Fibroblast of lung (primary cell): Measurements from ENCODE around the gene NHSL2. TPM values are rescaled to one million over a fixed set of nuclear protein-coding genes. Genes with fewer than 3 reads are reported as not detected.

ENCODE experiments used
- DNase-seq, 2 donors: peaks; one replicate each; pipeline versions ENCODE4 v3.0.0 to v3.0.0-alpha.2; 2010; ENCODE audit warnings: low read depth in 2 of 2
- H2AFZ ChIP-seq: 2 replicates; pipeline ENCODE4 v1.5.1; 2012; ENCODE audit warnings: low read length, control low read depth, inconsistent platforms
- H3K27ac ChIP-seq: 2 replicates; pipeline ENCODE4 v1.5.1; 2011; ENCODE audit warnings: low read length, control low read depth; ENCODE audit not compliant: insufficient read depth
- H3K27me3 ChIP-seq: 2 replicates; pipeline ENCODE4 v1.5.1; 2011; ENCODE audit warnings: mild to moderate bottlenecking, low read length; ENCODE audit not compliant: control insufficient read depth, insufficient read depth
- H3K36me3 ChIP-seq: 2 replicates; pipeline ENCODE4 v1.5.1; 2011; ENCODE audit warnings: low read length; ENCODE audit not compliant: control insufficient read depth, insufficient read depth
- H3K4me1 ChIP-seq: 2 replicates; pipeline ENCODE4 v1.5.1; 2011; ENCODE audit warnings: low read length; ENCODE audit not compliant: control insufficient read depth, insufficient read depth; ENCODE audit errors: extremely low read depth
- H3K4me2 ChIP-seq: 2 replicates; pipeline ENCODE4 v1.5.1; 2011; ENCODE audit warnings: low read length, control low read depth; ENCODE audit not compliant: insufficient read depth; ENCODE audit errors: extremely low read depth
- H3K4me3 ChIP-seq, 4 experiments: fragments of 200-600 bp in 1 of 4; sonication (generic) in 1 of 4; replicated peaks in 1 of 4; 2 replicates each; pipeline ENCODE4 v1.5.1; 2011 to 2016; ENCODE audit warnings: low read length in 4 of 4, low read depth in 3 of 4, mild to moderate bottlenecking in 3 of 4, control low read depth in 2 of 4, inconsistent platforms in 1 of 4, mixed read lengths in 1 of 4; ENCODE audit not compliant: insufficient read depth in 1 of 4; ENCODE audit errors: control extremely low read depth in 1 of 4
- H3K79me2 ChIP-seq: 2 replicates; pipeline ENCODE4 v1.5.1; 2012; ENCODE audit warnings: mild to moderate bottlenecking, low read length, inconsistent platforms; ENCODE audit not compliant: control insufficient read depth, insufficient read depth
- H3K9ac ChIP-seq: 2 replicates; pipeline ENCODE4 v1.5.1; 2011; ENCODE audit warnings: mild to moderate bottlenecking, low read length, control low read depth; ENCODE audit not compliant: insufficient read depth
- H3K9me3 ChIP-seq: 2 replicates; pipeline ENCODE4 v1.5.1; 2012; ENCODE audit warnings: low read depth, low read length; ENCODE audit not compliant: control insufficient read depth, insufficient read depth
- H4K20me1 ChIP-seq: 2 replicates; pipeline ENCODE4 v1.5.1; 2011; ENCODE audit warnings: low read length; ENCODE audit not compliant: control insufficient read depth, insufficient read depth; ENCODE audit errors: extremely low read depth
- CTCF ChIP-seq, 2 donors: IDR thresholded peaks in 1 of 2; conservative IDR thresholded peaks in 1 of 2; 1 replicate in 1 of 2; 2 replicates in 1 of 2; pipeline ENCODE4 v1.5.1; 2011 to 2012; ENCODE audit warnings: low read length in 2 of 2, control low read depth in 1 of 2, inconsistent platforms in 1 of 2, low read depth in 1 of 2, mild to moderate bottlenecking in 1 of 2
- EZH2 ChIP-seq: IDR thresholded peaks from 2 replicates; pipeline ENCODE4 v1.5.1; 2012; ENCODE audit warnings: low read length, control low read depth, mild to moderate bottlenecking; ENCODE audit errors: missing control alignments
- polyA plus RNA-seq, 2 donors: library from polyadenylated mRNA; depleted of rRNA in 1 of 2; stranded (reverse) in 1 of 2; unstranded in 1 of 2; fragments of >200 nt; gene quantifications; 2 replicates each; pipeline ENCODE4 v1.2.1, GENCODE V29; 2011 to 2012; ENCODE audit warnings: missing spikeins in 1 of 2
- total RNA-seq: library from RNA; depleted of rRNA; stranded (reverse); fragments of >200 nt; gene quantifications from 2 replicates; pipeline ENCODE4 v1.2.1, GENCODE V29; 2014

The NHSL2 gene
- total and polyA plus RNA-seq, 2 donors (not counting 1 experiment from before 2014, with no cell fraction given) = 4.3 to 9.7 TPM

- Histone ChIP-seq H3K4me2 (no peak overlapping the region), H3K4me1 (peaks cover 8% of the 10 kb centered on the region), H4K20me1 (no peaks in the 10 kb centered on the region), H3K79me2 (no peaks in the 10 kb centered on the region), H3K36me3 (peaks cover 3% of the 10 kb centered on the region), H3K27me3 (peaks cover 3% of the 10 kb centered on the region), H3K27ac (no peak overlapping the region), H3K4me3 (peak overlapping the region in 1 of 4 experiments; percentile 59), H3K9ac (no peak overlapping the region), H3K9me3 (no peaks in the 10 kb centered on the region), H2AFZ (no peak overlapping the region)
- DNase-seq = no peak
- TF ChIP-seq CTCF (conservative IDR thresholded peaks at IDR 0.05 in 1 of 2, IDR thresholded peaks at IDR 0.05 in 1 of 2; ENCODE audit: low read depth in 1 of 2, low read length in 2 of 2) (no peak), EZH2 (no peak)
These were observed 219.6 kb downstream of the NHSL2 start for GRCh38 chrX:72130156-72130761.

GRCh38 chrX:72130762-72131250 lies 220.2 kb downstream of the NHSL2 start:
- H3K4me1 ChIP-seq = peaks cover 5% of the 10 kb centered on the region
- peak overlapping the region; percentile 14 to 65 (median 51) for H3K4me3 ChIP-seq
- H3K36me3 ChIP-seq = peaks cover 3% of the 10 kb centered on the region
- no peaks in the 10 kb centered on the region for H3K79me2 ChIP-seq
- DNase-seq = no peak
- peak overlapping the region; percentile 64 for H3K4me2 ChIP-seq
- H4K20me1 ChIP-seq = no peaks in the 10 kb centered on the region
- TF ChIP-seq CTCF (conservative IDR thresholded peaks at IDR 0.05 in 1 of 2, IDR thresholded peaks at IDR 0.05 in 1 of 2; ENCODE audit: low read depth in 1 of 2, low read length in 2 of 2) (no peak), EZH2 (no peak)
- no peak overlapping the region for H3K27ac ChIP-seq
- H3K9ac ChIP-seq = peak overlapping the region; percentile 37
- peaks cover 3% of the 10 kb centered on the region for H3K27me3 ChIP-seq
- no peak overlapping the region for H2AFZ ChIP-seq
- H3K9me3 ChIP-seq = no peaks in the 10 kb centered on the region

DNA sequence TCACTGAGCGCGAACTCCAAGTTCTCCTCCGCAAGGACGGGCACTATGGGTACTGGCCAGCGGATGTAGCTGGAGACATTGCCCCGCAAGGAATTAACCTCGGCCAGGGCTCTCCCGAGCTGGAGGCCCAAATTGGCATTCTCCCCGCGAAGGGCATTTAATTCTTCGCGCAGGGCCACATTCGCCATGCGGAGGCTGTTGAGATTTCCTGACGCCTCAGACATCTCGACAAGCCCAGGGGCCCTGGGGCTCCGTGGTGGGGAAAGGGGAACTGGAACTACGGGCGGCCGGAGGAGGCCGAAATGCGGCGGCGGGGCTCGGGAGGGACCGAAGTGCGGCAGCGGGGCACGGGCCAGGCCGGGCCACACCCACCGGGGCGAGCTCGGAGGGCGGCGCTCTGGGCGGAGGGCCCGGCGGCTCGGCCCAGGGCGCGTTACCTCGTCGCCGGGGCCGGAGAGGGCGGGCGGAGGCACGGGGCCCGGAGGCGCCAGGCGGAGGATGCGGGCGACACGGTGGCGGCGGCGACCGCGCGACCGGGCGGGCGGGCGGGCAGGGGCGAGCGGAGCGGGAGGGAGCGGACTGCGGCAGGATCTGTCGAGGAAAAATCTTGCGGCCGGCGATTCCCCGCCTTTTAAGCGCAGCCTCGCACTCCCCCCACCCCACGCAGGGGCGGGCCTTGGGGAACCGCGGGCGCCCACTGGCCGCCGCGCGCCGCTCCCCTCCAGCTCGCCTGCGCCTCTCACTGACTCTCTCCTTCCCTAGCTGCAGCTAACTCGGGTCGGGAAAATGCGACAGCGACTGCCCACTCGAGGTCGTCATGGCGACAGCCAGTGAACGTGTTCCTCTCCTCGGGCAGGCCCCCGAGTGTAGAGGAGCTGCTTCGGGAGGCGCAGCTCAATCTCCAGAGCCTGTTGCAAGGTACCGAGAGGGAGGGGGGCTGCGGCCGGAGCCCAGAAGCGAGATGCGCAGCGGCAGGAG lies 221.0 kb downstream of the NHSL2 start, which contains the start of gene RTL5:
Gene RTL5, minus strand, starts transcription at position 599 of the 978 bp plus-strand sequence.
- H3K4me2 ChIP-seq = peak within 1 kb of the TSS; percentile 64
- no peak for TF ChIP-seq CTCF (conservative IDR thresholded peaks at IDR 0.05 in 1 of 2, IDR thresholded peaks at IDR 0.05 in 1 of 2; ENCODE audit: low read depth in 1 of 2, low read length in 2 of 2)
- no peak for TF ChIP-seq EZH2
- H3K27me3 ChIP-seq = peaks cover 3% of the 10 kb centered on the region
- H2AFZ ChIP-seq = no peak within 1 kb of the TSS
- H4K20me1 ChIP-seq = no peaks in the 10 kb centered on the region
- H3K4me1 ChIP-seq = no peaks in the 10 kb centered on the region
- H3K4me3 ChIP-seq = peak within 1 kb of the TSS; percentile 43 to 65 (median 52)
- peak within 1 kb of the TSS; percentile 37 for H3K9ac ChIP-seq
- peaks cover 3% of the 10 kb centered on the region for H3K36me3 ChIP-seq
- no peaks in the 10 kb centered on the region for H3K79me2 ChIP-seq
- peak; percentile 89 to 90 for DNase-seq
- no peaks in the 10 kb centered on the region for H3K9me3 ChIP-seq
- H3K27ac ChIP-seq = no peak within 1 kb of the TSS
